Lower leg skin (tissue), 3 donors: Measurements from ENCODE around the gene PCDHGA1.

Experiments used
- POLR2A ChIP-seq, 2 donors: fragments of 450-650 bp; IDR thresholded peaks; one replicate each; pipeline ENCODE4 v1.6.1; 2016 to 2017; ENCODE audit warnings: antibody characterized with exemption in 2 of 2, mild to moderate bottlenecking in 1 of 2, moderate library complexity in 1 of 2
- TF ChIP-seq, protein P1 (sequence below), 3 donors: fragments of 450-650 bp; IDR thresholded peaks; one replicate each; pipeline ENCODE4 v1.5.1; 2016; ENCODE audit warnings: antibody characterized with exemption in 3 of 3, mild to moderate bottlenecking in 3 of 3, moderate library complexity in 2 of 3

DNA sequence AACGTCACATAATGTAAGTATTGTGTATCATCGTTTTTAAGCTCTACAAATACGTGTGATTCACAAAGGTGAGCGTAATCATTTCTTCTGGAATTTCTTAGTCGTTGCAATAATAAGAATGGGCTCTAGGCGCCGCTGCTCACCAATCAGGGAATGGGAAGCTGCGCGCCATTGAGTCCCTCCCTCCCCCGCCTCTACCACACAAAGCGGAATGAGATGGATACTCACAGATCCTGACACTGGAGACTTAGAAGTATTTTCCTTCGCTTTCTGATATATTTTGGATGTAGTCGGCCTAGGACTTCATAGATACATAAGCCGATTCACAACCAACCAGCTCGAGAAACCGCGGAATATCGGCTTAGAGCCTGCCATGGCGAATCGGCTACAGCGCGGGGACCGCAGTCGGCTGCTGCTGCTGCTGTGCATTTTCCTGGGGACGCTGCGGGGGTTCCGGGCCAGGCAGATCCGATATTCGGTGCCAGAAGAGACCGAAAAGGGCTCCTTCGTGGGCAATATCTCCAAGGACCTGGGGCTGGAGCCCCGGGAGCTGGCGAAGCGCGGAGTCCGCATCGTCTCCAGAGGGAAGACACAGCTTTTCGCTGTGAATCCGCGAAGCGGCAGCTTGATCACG, 90.7 kb downstream of the PCDHGA1 start, which contains the start of gene PCDHGA11:
- TF ChIP-seq, protein P1, sequence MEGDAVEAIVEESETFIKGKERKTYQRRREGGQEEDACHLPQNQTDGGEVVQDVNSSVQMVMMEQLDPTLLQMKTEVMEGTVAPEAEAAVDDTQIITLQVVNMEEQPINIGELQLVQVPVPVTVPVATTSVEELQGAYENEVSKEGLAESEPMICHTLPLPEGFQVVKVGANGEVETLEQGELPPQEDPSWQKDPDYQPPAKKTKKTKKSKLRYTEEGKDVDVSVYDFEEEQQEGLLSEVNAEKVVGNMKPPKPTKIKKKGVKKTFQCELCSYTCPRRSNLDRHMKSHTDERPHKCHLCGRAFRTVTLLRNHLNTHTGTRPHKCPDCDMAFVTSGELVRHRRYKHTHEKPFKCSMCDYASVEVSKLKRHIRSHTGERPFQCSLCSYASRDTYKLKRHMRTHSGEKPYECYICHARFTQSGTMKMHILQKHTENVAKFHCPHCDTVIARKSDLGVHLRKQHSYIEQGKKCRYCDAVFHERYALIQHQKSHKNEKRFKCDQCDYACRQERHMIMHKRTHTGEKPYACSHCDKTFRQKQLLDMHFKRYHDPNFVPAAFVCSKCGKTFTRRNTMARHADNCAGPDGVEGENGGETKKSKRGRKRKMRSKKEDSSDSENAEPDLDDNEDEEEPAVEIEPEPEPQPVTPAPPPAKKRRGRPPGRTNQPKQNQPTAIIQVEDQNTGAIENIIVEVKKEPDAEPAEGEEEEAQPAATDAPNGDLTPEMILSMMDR (IDR thresholded peaks at IDR 0.05) = no peak
- no peak for TF ChIP-seq POLR2A (IDR thresholded peaks at IDR 0.05)
